ENCODE results near the gene MCF2. TPM values are rescaled to one million over a fixed set of nuclear protein-coding genes. Genes with fewer than 3 reads are reported as not detected.

The MCF2 gene
- total RNA-seq, 1 donor from 2014 or later, result 0.52 TPM

DNA sequence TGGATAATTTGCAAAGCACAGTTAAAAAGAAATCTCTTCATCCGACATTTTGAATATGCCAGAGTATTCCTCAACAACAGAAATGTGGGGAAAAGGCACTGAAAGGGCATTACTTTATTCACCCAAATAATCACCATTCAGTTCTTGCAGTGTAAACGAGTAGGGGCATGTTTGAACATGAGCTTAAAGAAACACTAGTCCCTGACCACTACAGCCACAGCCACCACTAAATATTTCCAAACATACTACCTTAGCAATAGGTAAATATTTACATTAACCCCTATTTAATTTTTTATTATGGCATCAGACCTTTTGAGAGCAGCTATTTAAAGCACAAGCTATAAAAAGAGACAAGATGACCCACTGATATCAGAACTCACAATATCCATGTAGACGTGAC, 27.6 kb downstream of the MCF2 start:
- intact Hi-C loops (cut with micrococcal nuclease), result no loop called here
- DNase-seq, result no peak
- H3K36me3 ChIP-seq, result no peaks in the 10 kb centered on the region
- H3K27me3 ChIP-seq (ENCODE audit: low read depth), result no peaks in the 10 kb centered on the region
- no peaks in the 10 kb centered on the region for H3K4me1 ChIP-seq
- TF ChIP-seq, protein P1, sequence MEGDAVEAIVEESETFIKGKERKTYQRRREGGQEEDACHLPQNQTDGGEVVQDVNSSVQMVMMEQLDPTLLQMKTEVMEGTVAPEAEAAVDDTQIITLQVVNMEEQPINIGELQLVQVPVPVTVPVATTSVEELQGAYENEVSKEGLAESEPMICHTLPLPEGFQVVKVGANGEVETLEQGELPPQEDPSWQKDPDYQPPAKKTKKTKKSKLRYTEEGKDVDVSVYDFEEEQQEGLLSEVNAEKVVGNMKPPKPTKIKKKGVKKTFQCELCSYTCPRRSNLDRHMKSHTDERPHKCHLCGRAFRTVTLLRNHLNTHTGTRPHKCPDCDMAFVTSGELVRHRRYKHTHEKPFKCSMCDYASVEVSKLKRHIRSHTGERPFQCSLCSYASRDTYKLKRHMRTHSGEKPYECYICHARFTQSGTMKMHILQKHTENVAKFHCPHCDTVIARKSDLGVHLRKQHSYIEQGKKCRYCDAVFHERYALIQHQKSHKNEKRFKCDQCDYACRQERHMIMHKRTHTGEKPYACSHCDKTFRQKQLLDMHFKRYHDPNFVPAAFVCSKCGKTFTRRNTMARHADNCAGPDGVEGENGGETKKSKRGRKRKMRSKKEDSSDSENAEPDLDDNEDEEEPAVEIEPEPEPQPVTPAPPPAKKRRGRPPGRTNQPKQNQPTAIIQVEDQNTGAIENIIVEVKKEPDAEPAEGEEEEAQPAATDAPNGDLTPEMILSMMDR (IDR thresholded peaks at IDR 0.05; ENCODE audit: borderline replicate concordance), result no peak
- no peaks in the 10 kb centered on the region for H3K9me3 ChIP-seq (replicated peaks)
- no peak overlapping the region for H3K4me3 ChIP-seq
- no peak overlapping the region for H3K27ac ChIP-seq (replicated peaks)

DNA sequence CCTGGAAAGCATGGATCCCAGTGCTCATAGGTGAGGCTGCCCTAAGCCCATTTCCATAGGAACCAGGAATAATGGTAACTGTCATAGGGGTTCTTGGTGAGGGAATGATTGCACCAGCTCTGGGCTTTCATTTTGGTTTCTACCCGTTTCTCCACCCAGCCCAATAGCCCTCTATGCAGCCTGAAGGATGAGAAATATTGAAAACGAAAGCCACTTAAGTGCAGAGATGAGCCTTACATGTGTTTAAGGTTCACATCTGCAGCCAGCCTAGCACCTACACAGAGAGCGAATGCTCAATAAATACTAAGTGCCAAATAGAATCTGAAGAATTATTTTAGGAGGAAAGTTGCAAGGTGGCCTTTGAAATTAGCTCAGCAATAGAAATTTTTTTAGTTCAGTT, 60.4 kb downstream of the MCF2 start:
- intact Hi-C loops (cut with micrococcal nuclease), result no loop called here
- no peak overlapping the region for H3K4me3 ChIP-seq

DNA sequence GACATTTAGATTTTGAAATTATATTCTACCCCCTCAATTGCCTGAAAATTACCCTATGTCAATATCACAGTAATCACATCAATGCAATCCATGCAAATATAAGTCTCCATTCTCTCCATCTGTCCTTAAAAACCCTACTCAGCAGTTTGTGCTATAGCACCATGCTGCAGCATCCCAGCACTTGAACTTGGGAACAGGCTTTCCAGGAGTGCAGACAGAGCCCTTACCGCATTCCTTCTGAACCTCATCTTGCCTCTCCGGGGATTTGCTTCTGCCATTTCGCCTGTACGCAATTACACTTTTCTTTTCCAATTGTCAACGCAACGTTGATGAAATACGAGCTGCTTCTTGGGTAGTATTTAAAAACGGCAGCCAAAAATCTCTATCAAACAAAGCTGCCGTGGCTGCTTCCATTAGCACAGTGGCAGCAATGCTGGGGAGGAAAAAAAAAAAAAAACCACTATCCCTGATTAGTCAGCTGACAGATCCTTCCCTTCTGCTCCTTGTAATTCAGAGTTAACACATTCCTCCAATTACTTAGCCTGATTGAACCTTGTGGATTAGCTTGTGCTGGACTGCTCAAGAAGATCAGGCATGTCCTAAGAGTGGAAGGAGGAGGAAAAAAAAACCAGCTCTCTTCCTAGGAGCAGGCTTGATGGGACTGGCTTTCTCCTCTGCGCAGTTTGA, 65.6 kb downstream of the MCF2 start:
- no peaks in the 10 kb centered on the region for H3K4me1 ChIP-seq
- no peak overlapping the region for H3K27ac ChIP-seq (replicated peaks)
- no peaks in the 10 kb centered on the region for H3K9me3 ChIP-seq (replicated peaks)
- no peaks in the 10 kb centered on the region for H3K36me3 ChIP-seq
- H3K27me3 ChIP-seq (ENCODE audit: low read depth), result no peaks in the 10 kb centered on the region
- TF ChIP-seq, protein P1 (IDR thresholded peaks at IDR 0.05; ENCODE audit: borderline replicate concordance), result no peak
- intact Hi-C loops (cut with micrococcal nuclease), result no loop called here
- peak overlapping the region; percentile 36 for H3K4me3 ChIP-seq
- DNase-seq, result no peak

More for the DNA sequence above, 60.4 kb downstream of the MCF2 start:
- H3K27ac ChIP-seq (replicated peaks), result no peak overlapping the region
- no peaks in the 10 kb centered on the region for H3K9me3 ChIP-seq (replicated peaks)
- TF ChIP-seq, protein P1 (IDR thresholded peaks at IDR 0.05; ENCODE audit: borderline replicate concordance), result no peak
- H3K36me3 ChIP-seq, result no peaks in the 10 kb centered on the region
- no peaks in the 10 kb centered on the region for H3K27me3 ChIP-seq (ENCODE audit: low read depth)
- no peak for DNase-seq
- H3K4me1 ChIP-seq, result no peaks in the 10 kb centered on the region

DNA sequence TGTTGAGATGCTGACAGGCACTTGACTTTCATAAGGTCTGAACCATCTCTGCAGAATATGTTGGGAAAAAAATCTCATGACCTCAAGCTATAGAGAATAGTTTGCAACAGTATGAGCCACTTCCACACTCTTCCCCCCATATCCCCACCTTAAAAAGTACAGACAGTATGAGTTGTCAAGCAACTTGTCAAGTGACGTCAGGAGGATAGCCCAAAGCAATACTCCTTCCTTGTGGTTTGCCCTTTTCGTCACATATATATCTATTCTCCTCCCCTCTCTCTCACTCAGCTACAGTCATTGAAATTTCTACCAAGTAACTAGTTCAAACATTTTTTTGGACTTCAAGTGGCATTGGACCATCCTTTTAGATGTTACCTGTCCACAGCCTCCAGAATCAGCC, 67.7 kb downstream of the MCF2 start:
- H3K4me1 ChIP-seq, result no peaks in the 10 kb centered on the region
- H3K9me3 ChIP-seq (replicated peaks), result no peaks in the 10 kb centered on the region
- DNase-seq, result no peak
- H3K27ac ChIP-seq (replicated peaks), result no peak overlapping the region
- intact Hi-C loops (cut with micrococcal nuclease), result no loop called here
- TF ChIP-seq, protein P1 (IDR thresholded peaks at IDR 0.05; ENCODE audit: borderline replicate concordance), result no peak
- H3K27me3 ChIP-seq (ENCODE audit: low read depth), result no peaks in the 10 kb centered on the region
- no peaks in the 10 kb centered on the region for H3K36me3 ChIP-seq
- H3K4me3 ChIP-seq, result no peak overlapping the region

DNA sequence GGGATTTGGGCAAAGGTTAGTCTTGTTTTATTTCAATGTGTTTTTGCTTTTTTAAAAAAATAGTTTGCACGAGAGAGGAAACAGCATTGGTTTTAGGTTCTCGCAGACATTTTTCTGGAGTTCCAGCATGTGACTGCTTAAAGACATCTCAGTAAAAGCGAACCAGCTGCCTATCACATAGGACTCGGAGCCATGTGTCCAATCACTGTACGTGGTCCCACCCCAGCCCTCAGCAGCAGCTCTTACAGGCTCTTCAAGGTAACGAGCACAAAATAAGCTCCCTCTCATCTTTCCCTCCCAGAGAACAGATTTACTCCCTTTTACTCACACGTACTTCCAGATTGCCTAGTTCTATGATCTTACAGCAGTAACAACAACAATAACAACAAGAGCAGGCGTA, 68.7 kb downstream of the MCF2 start:
- DNase-seq, result no peak
- no peaks in the 10 kb centered on the region for H3K4me1 ChIP-seq
- TF ChIP-seq, protein P1 (IDR thresholded peaks at IDR 0.05; ENCODE audit: borderline replicate concordance), result no peak
- H3K4me3 ChIP-seq, result no peak overlapping the region
- no peaks in the 10 kb centered on the region for H3K36me3 ChIP-seq
- H3K27ac ChIP-seq (replicated peaks), result no peak overlapping the region
- no peaks in the 10 kb centered on the region for H3K9me3 ChIP-seq (replicated peaks)
- intact Hi-C loops (cut with micrococcal nuclease), result no loop called here
- no peaks in the 10 kb centered on the region for H3K27me3 ChIP-seq (ENCODE audit: low read depth)

All from left ventricle myocardium inferior (tissue), 1 donor.